H9 (cell line): ENCODE results near the gene ATP6V0A4. TPM values are rescaled to one million over a fixed set of nuclear protein-coding genes. Genes with fewer than 3 reads are reported as not detected.

ENCODE experiments used
- DNase-seq: peaks from one replicate; pipeline ENCODE4 v3.0.0-alpha.2; 2017
- H2AFZ ChIP-seq: one replicate; pipeline ENCODE4 v1.6.1; 2013; ENCODE audit warnings: mild to moderate bottlenecking, low read length, control low read depth, moderate library complexity
- H2AK5ac ChIP-seq: 2 replicates; pipeline ENCODE4 v1.6.1; 2013; ENCODE audit warnings: low read length, control low read depth, mixed read lengths; ENCODE audit not compliant: insufficient read length
- H2BK120ac ChIP-seq: one replicate; pipeline ENCODE4 v1.6.1; 2013; ENCODE audit warnings: low read depth, mild to moderate bottlenecking, low read length, control low read depth, inconsistent platforms; ENCODE audit not compliant: poor library complexity, severe bottlenecking
- H2BK12ac ChIP-seq: 2 replicates; pipeline ENCODE4 v1.6.1; 2013; ENCODE audit warnings: low read length, control low read depth, mixed read lengths, low read depth; ENCODE audit not compliant: insufficient read length
- H2BK15ac ChIP-seq: 2 replicates; pipeline ENCODE4 v1.6.1; 2013; ENCODE audit warnings: low read depth, low read length, control low read depth
- H2BK20ac ChIP-seq: one replicate; pipeline ENCODE4 v1.6.1; 2013; ENCODE audit warnings: low read depth, mild to moderate bottlenecking, low read length, control low read depth, inconsistent platforms; ENCODE audit not compliant: poor library complexity, severe bottlenecking
- H2BK5ac ChIP-seq: 2 replicates; pipeline ENCODE4 v1.6.1; 2013; ENCODE audit warnings: low read length, control low read depth, mixed read lengths; ENCODE audit not compliant: insufficient read length
- H3K14ac ChIP-seq: 2 replicates; pipeline ENCODE4 v1.6.1; 2013; ENCODE audit warnings: low read length, control low read depth; ENCODE audit not compliant: insufficient read depth
- H3K18ac ChIP-seq: 2 replicates; pipeline ENCODE4 v1.6.1; 2013; ENCODE audit warnings: low read depth, mild to moderate bottlenecking, mixed read lengths, low read length, control low read depth; ENCODE audit not compliant: insufficient read length
- H3K23ac ChIP-seq: 2 replicates; pipeline ENCODE4 v1.6.1; 2013; ENCODE audit warnings: low read length, control low read depth, mixed read lengths, low read depth; ENCODE audit not compliant: insufficient read length
- H3K23me2 ChIP-seq: 2 replicates; pipeline ENCODE4 v1.6.1; 2013; ENCODE audit warnings: low read depth, mild to moderate bottlenecking, mixed read lengths, low read length, control low read depth; ENCODE audit not compliant: insufficient read length, poor library complexity, severe bottlenecking
- H3K27ac ChIP-seq: 2 replicates; pipeline ENCODE4 v1.5.1; 2013; ENCODE audit warnings: low read length, control low read depth, mixed read lengths, low read depth; ENCODE audit not compliant: insufficient read length
- H3K27me3 ChIP-seq: 2 replicates; pipeline ENCODE4 v1.6.1; 2013; ENCODE audit warnings: low read length, control low read depth, inconsistent platforms; ENCODE audit not compliant: insufficient read depth
- H3K4ac ChIP-seq: 2 replicates; pipeline ENCODE4 v1.6.1; 2013; ENCODE audit warnings: low read depth, mild to moderate bottlenecking, control low read depth, inconsistent platforms, low read length, moderate library complexity
- H3K4me1 ChIP-seq: 2 replicates; pipeline ENCODE4 v1.6.1; 2013; ENCODE audit warnings: low read length, control low read depth, inconsistent platforms; ENCODE audit not compliant: insufficient read depth
- H3K4me2 ChIP-seq: 2 replicates; pipeline ENCODE4 v1.6.1; 2013; ENCODE audit warnings: low read length, control low read depth, mixed read lengths; ENCODE audit not compliant: insufficient read length, insufficient read depth
- H3K56ac ChIP-seq: 2 replicates; pipeline ENCODE4 v1.6.1; 2013; ENCODE audit warnings: low read depth, mild to moderate bottlenecking, mixed read lengths, low read length, control low read depth; ENCODE audit not compliant: insufficient read length
- H3K79me1 ChIP-seq: 2 replicates; pipeline ENCODE4 v1.6.1; 2013; ENCODE audit warnings: low read depth, mild to moderate bottlenecking, moderate library complexity, low read length, control low read depth, inconsistent platforms; ENCODE audit not compliant: insufficient read depth, poor library complexity, severe bottlenecking
- H3K79me2 ChIP-seq: 2 replicates; pipeline ENCODE4 v1.6.1; 2013; ENCODE audit warnings: low read length, control low read depth, inconsistent platforms; ENCODE audit not compliant: insufficient read depth
- H3K9ac ChIP-seq: 2 replicates; pipeline ENCODE4 v1.6.1; 2013; ENCODE audit warnings: low read length, control low read depth, mixed read lengths; ENCODE audit not compliant: insufficient read length; ENCODE audit errors: extremely low read depth
- H3K9me3 ChIP-seq: one replicate; pipeline ENCODE4 v1.6.1; 2013; ENCODE audit warnings: low read depth, low read length, inconsistent platforms; ENCODE audit not compliant: control insufficient read depth
- H3T11ph ChIP-seq: one replicate; pipeline ENCODE4 v1.6.1; 2013; ENCODE audit warnings: mild to moderate bottlenecking, low read length, control low read depth, inconsistent platforms
- H4K20me1 ChIP-seq: one replicate; pipeline ENCODE4 v1.6.1; 2013; ENCODE audit not compliant: control insufficient read depth, insufficient read length, insufficient read depth
- H4K5ac ChIP-seq: 2 replicates; pipeline ENCODE4 v1.6.1; 2013; ENCODE audit warnings: low read depth, mild to moderate bottlenecking, mixed read lengths, low read length, control low read depth; ENCODE audit not compliant: insufficient read length
- H4K8ac ChIP-seq: replicated peaks from 2 replicates; pipeline ENCODE4 v1.6.1; 2013; ENCODE audit warnings: low read length, control low read depth, mixed read lengths, low read depth; ENCODE audit not compliant: insufficient read length
- H4K91ac ChIP-seq: 2 replicates; pipeline ENCODE4 v1.6.1; 2013; ENCODE audit warnings: low read depth, mild to moderate bottlenecking, moderate library complexity, mixed read lengths, low read length, control low read depth; ENCODE audit not compliant: insufficient read length
- H3K27ac Mint-ChIP-seq, 3 experiments: 2 replicates in 2 of 3; 3 replicates in 1 of 3; pipeline ENCODE4 v1.8.0; 2020 to 2021; ENCODE audit warnings: mixed read lengths in 3 of 3, mild to moderate bottlenecking in 1 of 3, moderate library complexity in 1 of 3
- H3K27me3 Mint-ChIP-seq: 2 replicates; pipeline ENCODE4 v1.8.0; 2021; ENCODE audit warnings: low read depth, mild to moderate bottlenecking, moderate library complexity, mixed read lengths
- H3K36me3 Mint-ChIP-seq, 3 experiments: 2 replicates in 2 of 3; 3 replicates in 1 of 3; pipeline ENCODE4 v1.8.0; 2020 to 2021; ENCODE audit warnings: low read depth in 3 of 3, mixed read lengths in 3 of 3; ENCODE audit not compliant: insufficient read depth in 1 of 3
- H3K4me1 Mint-ChIP-seq, 2 experiments: 2 replicates each; pipeline ENCODE4 v1.8.0; 2020; ENCODE audit warnings: mixed read lengths in 2 of 2
- H3K4me3 Mint-ChIP-seq, 2 experiments: 2 replicates in 1 of 2; 3 replicates in 1 of 2; pipeline ENCODE4 v1.8.0; 2020 to 2021; ENCODE audit warnings: mild to moderate bottlenecking in 2 of 2, mixed read lengths in 2 of 2, moderate library complexity in 1 of 2
- H3K9me3 Mint-ChIP-seq, 2 experiments: 2 replicates in 1 of 2; 3 replicates in 1 of 2; pipeline ENCODE4 v1.8.0; 2020; ENCODE audit warnings: mild to moderate bottlenecking in 2 of 2, mixed read lengths in 2 of 2, moderate library complexity in 1 of 2
- CTCF ChIP-seq: fragments of 200-600 bp; sonication (generic); conservative IDR thresholded peaks from 3 replicates; pipeline ENCODE4 v1.8.0; 2021; ENCODE audit warnings: antibody characterized with exemption, mild to moderate bottlenecking
- WGBS: extraction: QIAGEN DNeasy Blood & Tissue Kit; methylation state at CpG from one replicate; pipeline ENCODE4 v1.1.7; 2013; ENCODE audit warnings: missing lambda C conversion rate, low lambda C conversion rate, mixed read lengths; ENCODE audit not compliant: insufficient read length; ENCODE audit errors: extremely low coverage; 5-methylcytosine and 5-hydroxymethylcytosine counted together
- total RNA-seq: library from RNA; stranded (reverse); gene quantifications from 2 replicates; pipeline ENCODE4 v1.2.1, GENCODE V29; 2021

Gene ATP6V0A4
- total RNA-seq, 1 experiment from 2014 or later: 0.79 TPM

GRCh38 chr7:138796038-138796615 is 1.9 kb downstream of the ATP6V0A4 start:
- peaks cover 7% of the 10 kb centered on the region; the same call in 1 of the 2 replicates for H3K4me1 ChIP-seq
- no CpG with 5 or more reads among the region's 9 CpGs for WGBS
- peaks cover 14% of the 10 kb centered on the region for H3K27me3 Mint-ChIP-seq
- DNase-seq: no peak
- TF ChIP-seq CTCF: no peak
- peaks cover 27 to 36% of the 10 kb centered on the region in 2 experiments for H3K4me1 Mint-ChIP-seq
- no peaks in the 10 kb centered on the region for H3K36me3 Mint-ChIP-seq
- no peak overlapping the region for H3K14ac ChIP-seq
- no peaks in the 10 kb centered on the region for H3K79me1 ChIP-seq
- no peaks in the 10 kb centered on the region for H3K27me3 ChIP-seq
- H3T11ph ChIP-seq: no peak overlapping the region
- no peak overlapping the region for H3K27ac Mint-ChIP-seq
- no peak overlapping the region for H3K4me3 Mint-ChIP-seq
- H3K27ac ChIP-seq: no peak overlapping the region
- no peak overlapping the region for H2BK15ac ChIP-seq
- H2BK5ac ChIP-seq: no peak overlapping the region
- no peaks in the 10 kb centered on the region for H3K9me3 ChIP-seq
- H4K5ac ChIP-seq: no peak overlapping the region
- H3K56ac ChIP-seq: no peak overlapping the region
- H3K9ac ChIP-seq: no peak overlapping the region
- no peak overlapping the region for H2BK20ac ChIP-seq
- H4K20me1 ChIP-seq: no peaks in the 10 kb centered on the region
- no peak overlapping the region for H2BK120ac ChIP-seq
- no peak overlapping the region for H2AK5ac ChIP-seq
- no peak overlapping the region for H2BK12ac ChIP-seq
- no peak overlapping the region for H4K8ac ChIP-seq
- no peaks in the 10 kb centered on the region for H3K9me3 Mint-ChIP-seq
- no peak overlapping the region for H3K4ac ChIP-seq
- H3K23me2 ChIP-seq: peaks cover 5% of the 10 kb centered on the region
- no peak overlapping the region for H3K23ac ChIP-seq
- H4K91ac ChIP-seq: no peak overlapping the region
- H3K79me2 ChIP-seq: no peaks in the 10 kb centered on the region
- H2AFZ ChIP-seq: no peak overlapping the region
- H3K4me2 ChIP-seq: no peak overlapping the region
- no peak overlapping the region for H3K18ac ChIP-seq
